IMR-90 (cell line): ENCODE results near the gene NEK9. TPM values are rescaled to one million over a fixed set of nuclear protein-coding genes. Genes with fewer than 3 reads are reported as not detected.

ENCODE experiments used
- ATAC-seq: fragments of 200-7000 bp; cut with Tn5 transposase; 2 replicates; pipeline ENCODE4 v1.9.1; 2020; ENCODE audit warnings: low read depth, mild to moderate bottlenecking, moderate library complexity
- BruUV-seq: library from RNA; stranded (reverse); fragments of 400-500 nt; replicated peaks from 2 replicates; lab custom pipeline; 2021; lab: Mats Ljungman, UMichigan
- CTCF ChIA-PET: fragments of 300-600 bp; formaldehyde crosslinking; extraction: SDS; loops from one replicate; lab custom pipeline; 2021; ENCODE audit warnings: antibody characterized with exemption; lab: Yijun Ruan, JAX
- POLR2A ChIA-PET: fragments of 300-600 bp; sonication (Branson Sonifier 250); formaldehyde crosslinking; loops from one replicate; lab custom pipeline; 2022; ENCODE audit warnings: antibody characterized with exemption; ENCODE audit not compliant: unreplicated experiment; lab: Charles Lee
- DNase-seq: peaks from one replicate; pipeline ENCODE4 v3.0.0; 2013
- H2AFZ ChIP-seq: replicated peaks from 2 replicates; pipeline ENCODE3; 2013; ENCODE audit warnings: low read length, mild to moderate bottlenecking; ENCODE audit not compliant: poor library complexity
- H2AK5ac ChIP-seq: 2 replicates; pipeline ENCODE4 v1.6.1; 2013; ENCODE audit warnings: low read depth, low read length, inconsistent platforms
- H2AK9ac ChIP-seq: replicated peaks from 2 replicates; pipeline ENCODE3; 2013; ENCODE audit warnings: mild to moderate bottlenecking, low read depth, low read length, moderate library complexity; ENCODE audit not compliant: poor library complexity
- H2BK120ac ChIP-seq: 2 replicates; pipeline ENCODE4 v1.6.1; 2013; ENCODE audit warnings: low read depth, low read length, inconsistent platforms
- H2BK15ac ChIP-seq: 3 replicates; pipeline ENCODE4 v1.6.1; 2013; ENCODE audit warnings: low read depth, low read length, inconsistent platforms
- H2BK20ac ChIP-seq: 2 replicates; pipeline ENCODE4 v1.6.1; 2013; ENCODE audit warnings: low read depth, mild to moderate bottlenecking, inconsistent platforms, low read length, moderate library complexity
- H2BK5ac ChIP-seq: 2 replicates; pipeline ENCODE4 v1.6.1; 2013; ENCODE audit warnings: mild to moderate bottlenecking, low read depth, low read length, inconsistent platforms; ENCODE audit not compliant: poor library complexity, severe bottlenecking
- H3K14ac ChIP-seq: replicated peaks from 2 replicates; pipeline ENCODE4 v1.6.1; 2013; ENCODE audit warnings: low read depth, low read length, inconsistent platforms
- H3K18ac ChIP-seq: 2 replicates; pipeline ENCODE4 v1.6.1; 2013; ENCODE audit warnings: low read depth, low read length, control low read depth
- H3K23ac ChIP-seq: 2 replicates; pipeline ENCODE4 v1.6.1; 2013; ENCODE audit warnings: low read depth, low read length, inconsistent platforms
- H3K27ac ChIP-seq: 2 replicates; pipeline ENCODE4 v1.5.1; 2013; ENCODE audit warnings: mild to moderate bottlenecking, control low read depth, low read length; ENCODE audit not compliant: insufficient read depth
- H3K27me3 ChIP-seq: 2 replicates; pipeline ENCODE4 v1.6.1; 2013; ENCODE audit warnings: low read length; ENCODE audit not compliant: control insufficient read depth, insufficient read depth
- H3K36me3 ChIP-seq: 2 replicates; pipeline ENCODE4 v1.6.1; 2013; ENCODE audit warnings: low read length, mixed read lengths; ENCODE audit not compliant: control insufficient read depth, insufficient read depth
- H3K4ac ChIP-seq: 2 replicates; pipeline ENCODE4 v1.6.1; 2013; ENCODE audit warnings: low read depth, low read length, inconsistent platforms
- H3K4me1 ChIP-seq: 2 replicates; pipeline ENCODE4 v1.6.1; 2013; ENCODE audit warnings: low read length, mixed read lengths; ENCODE audit not compliant: control insufficient read depth, insufficient read depth
- H3K4me2 ChIP-seq: 2 replicates; pipeline ENCODE4 v1.6.1; 2013; ENCODE audit warnings: low read depth, mild to moderate bottlenecking, control low read depth, low read length, moderate library complexity
- H3K4me3 ChIP-seq: 2 replicates; pipeline ENCODE4 v1.5.1; 2013; ENCODE audit warnings: low read depth, mild to moderate bottlenecking, control low read depth, low read length, moderate library complexity; ENCODE audit not compliant: insufficient read depth
- H3K56ac ChIP-seq: 2 replicates; pipeline ENCODE4 v1.6.1; 2013; ENCODE audit warnings: low read length, inconsistent platforms; ENCODE audit not compliant: insufficient read depth; ENCODE audit errors: extremely low read depth
- H3K79me1 ChIP-seq, 2 experiments: 2 replicates each; pipeline ENCODE4 v1.6.1; 2013; ENCODE audit warnings: low read length in 2 of 2, inconsistent platforms in 1 of 2, low read depth in 1 of 2
- H3K9ac ChIP-seq: 2 replicates; pipeline ENCODE4 v1.6.1; 2013; ENCODE audit warnings: low read depth, low read length, control low read depth
- H3K9me1 ChIP-seq: 2 replicates; pipeline ENCODE4 v1.6.1; 2013; ENCODE audit warnings: low read length, inconsistent platforms; ENCODE audit not compliant: insufficient read depth
- H3K9me3 ChIP-seq: 2 replicates; pipeline ENCODE4 v1.6.1; 2013; ENCODE audit warnings: low read length; ENCODE audit not compliant: control insufficient read depth, insufficient read depth
- H4K20me1 ChIP-seq: 2 replicates; pipeline ENCODE4 v1.6.1; 2013; ENCODE audit warnings: low read length, inconsistent platforms; ENCODE audit not compliant: insufficient read depth
- H4K5ac ChIP-seq: 2 replicates; pipeline ENCODE4 v1.6.1; 2013; ENCODE audit warnings: mild to moderate bottlenecking, low read depth, low read length, control low read depth
- H4K8ac ChIP-seq, 2 experiments: 2 replicates each; pipeline ENCODE4 v1.6.1; 2013; ENCODE audit warnings: low read depth in 2 of 2, low read length in 2 of 2, control low read depth in 1 of 2, inconsistent platforms in 1 of 2
- H4K91ac ChIP-seq: 2 replicates; pipeline ENCODE4 v1.6.1; 2013; ENCODE audit warnings: low read depth, low read length, inconsistent platforms; ENCODE audit not compliant: insufficient read depth
- BHLHE40 ChIP-seq: fragments of 150-350 bp; IDR thresholded peaks from 2 replicates; pipeline ENCODE4 v1.6.1; 2016; ENCODE audit warnings: mild to moderate bottlenecking, low read depth, low read length
- CEBPB ChIP-seq: IDR thresholded peaks from 2 replicates; pipeline ENCODE4 v1.6.1; 2012; ENCODE audit warnings: low read depth, low read length, improper control_type of control experiment
- CHD1 ChIP-seq: IDR thresholded peaks from 2 replicates; pipeline ENCODE4 v1.6.1; 2012; ENCODE audit warnings: low read depth, low read length, improper control_type of control experiment
- CTCF ChIP-seq: conservative IDR thresholded peaks from 2 replicates; pipeline ENCODE4 v1.5.1; 2012; ENCODE audit warnings: mild to moderate bottlenecking, low read depth, low read length, improper control_type of control experiment
- ELK1 ChIP-seq: fragments of 150-350 bp; IDR thresholded peaks from 2 replicates; pipeline ENCODE4 v1.6.1; 2016; ENCODE audit warnings: low read depth, mild to moderate bottlenecking, low read length, moderate library complexity, borderline replicate concordance
- FOS ChIP-seq: fragments of 150-350 bp; IDR thresholded peaks from 2 replicates; pipeline ENCODE4 v1.6.1; 2016; ENCODE audit warnings: low read depth, low read length
- MAFK ChIP-seq: IDR thresholded peaks from 2 replicates; pipeline ENCODE4 v1.6.1; 2012; ENCODE audit warnings: low read depth, low read length, improper control_type of control experiment
- MAZ ChIP-seq: IDR thresholded peaks from 2 replicates; pipeline ENCODE4 v1.6.1; 2012; ENCODE audit warnings: low read depth, mild to moderate bottlenecking, low read length, improper control_type of control experiment, moderate library complexity, borderline replicate concordance
- MXI1 ChIP-seq: IDR thresholded peaks from 2 replicates; pipeline ENCODE4 v1.6.1; 2012; ENCODE audit warnings: low read depth, mild to moderate bottlenecking, low read length, moderate library complexity, borderline replicate concordance
- NFE2L2 ChIP-seq: fragments of 150-350 bp; IDR thresholded peaks from 2 replicates; pipeline ENCODE4 v1.6.1; 2016; ENCODE audit warnings: low read depth, mild to moderate bottlenecking, low read length
- POLR2A ChIP-seq: IDR thresholded peaks from 2 replicates; pipeline ENCODE4 v1.6.1; 2012; ENCODE audit warnings: mild to moderate bottlenecking, low read depth, low read length
- RAD21 ChIP-seq: IDR thresholded peaks from 2 replicates; pipeline ENCODE4 v1.6.1; 2012; ENCODE audit warnings: low read length, improper control_type of control experiment
- RCOR1 ChIP-seq: IDR thresholded peaks from 2 replicates; pipeline ENCODE4 v1.6.1; 2012; ENCODE audit warnings: mild to moderate bottlenecking, low read length, improper control_type of control experiment; ENCODE audit not compliant: insufficient replicate concordance
- RFX5 ChIP-seq: IDR thresholded peaks from 2 replicates; pipeline ENCODE4 v1.8.0; 2012; ENCODE audit warnings: low read depth, mild to moderate bottlenecking, low read length, moderate library complexity
- SMC3 ChIP-seq: fragments of 150-350 bp; IDR thresholded peaks from 2 replicates; pipeline ENCODE4 v1.6.1; 2016; ENCODE audit warnings: low read depth, mild to moderate bottlenecking, antibody characterized with exemption, low read length, moderate library complexity
- USF2 ChIP-seq: fragments of 150-350 bp; IDR thresholded peaks from 2 replicates; pipeline ENCODE4 v1.6.1; 2017; ENCODE audit warnings: mild to moderate bottlenecking, antibody characterized with exemption, low read length, low read depth
- WGBS, 2 experiments: methylation state at CpG; one replicate each; pipeline versions ENCODE4 v1.1.5 to v1.1.7; 2013; ENCODE audit warnings: missing lambda C conversion rate in 2 of 2; ENCODE audit not compliant: insufficient read length in 1 of 2; ENCODE audit errors: extremely low coverage in 2 of 2; 5-methylcytosine and 5-hydroxymethylcytosine counted together
- dilution Hi-C: fragments of 300-500 bp; cut with HindIII; formaldehyde crosslinking; loops from one replicate; pipeline ENCODE4 v1.14.3; 2018; ENCODE audit warnings: low sequenced_read_pairs; ENCODE audit not compliant: unreplicated experiment
- in situ Hi-C: fragments of 300-500 bp; cut with MboI; formaldehyde crosslinking; loops from 3 replicates; pipeline ENCODE4 v1.14.3; 2019; ENCODE audit warnings: low sequenced_read_pairs, inconsistent platforms, mixed read lengths
- intact Hi-C: fragments of 100-400 bp; cut with micrococcal nuclease; formaldehyde crosslinking; loops from 2 replicates; pipeline ENCODE4 v1.10.0; 2022
- polyA plus RNA-seq, 3 experiments: library from polyadenylated mRNA; depleted of rRNA; stranded (reverse); fragments of >200 nt; gene quantifications; 2 replicates each; pipeline ENCODE4 v1.2.3, GENCODE V29; 2012; ENCODE audit warnings: low replicate concordance in 1 of 3
- total RNA-seq: library from RNA; depleted of rRNA; stranded (reverse); fragments of >200 nt; gene quantifications from 2 replicates; pipeline ENCODE4 v1.2.3, GENCODE V29; 2012

The NEK9 gene
- total and polyA plus RNA-seq, 2 of the 4 experiments (the other 2 are of a cell fraction): 22.9 to 23.2 TPM

- no peak overlapping the region for H3K23ac ChIP-seq
- no peak overlapping the region for H3K14ac ChIP-seq
- H2BK15ac ChIP-seq: no peak overlapping the region
- H3K79me1 ChIP-seq: peaks cover 11 to 84% of the 10 kb centered on the region in 2 experiments
- H3K18ac ChIP-seq: no peak overlapping the region
- ChIA-PET POLR2A (no interaction called here), CTCF (interaction anchor here (0.7 to 0.8 kb wide), 2 partner anchors 49 to 133 kb away, joined by 3 read pairs; no protein-coding TSS in a partner anchor)
- H2AK5ac ChIP-seq: no peak overlapping the region
- no peak overlapping the region for H3K27ac ChIP-seq
- WGBS, 2 experiments: no CpG with 5 or more reads among the region's 2 CpGs
- peaks cover 5% of the 10 kb centered on the region for H3K9me1 ChIP-seq
- peaks cover 77% of the 10 kb centered on the region for H4K20me1 ChIP-seq
- H3K27me3 ChIP-seq: no peaks in the 10 kb centered on the region
- TF ChIP-seq RCOR1 (no peak), RFX5 (no peak), POLR2A (no peak), CTCF (no peak), USF2 (no peak), CEBPB (no peak), MAFK (no peak), MXI1 (no peak), FOS (no peak), NFE2L2 (no peak), RAD21 (no peak), CHD1 (no peak), BHLHE40 (no peak), SMC3 (no peak), MAZ (no peak), ELK1 (no peak)
- no peak overlapping the region for H3K4me3 ChIP-seq
- H4K5ac ChIP-seq: no peak overlapping the region
- H2BK120ac ChIP-seq: no peak overlapping the region
- H3K9me3 ChIP-seq: no peaks in the 10 kb centered on the region
- no peak overlapping the region for H2BK5ac ChIP-seq
- no peaks in the 10 kb centered on the region for H3K36me3 ChIP-seq
- in situ Hi-C loops: no loop called here
- no peak overlapping the region for H2AK9ac ChIP-seq
- no peak overlapping the region for H3K4ac ChIP-seq
- no peak for ATAC-seq
- no peak for DNase-seq
- H2AFZ ChIP-seq: no peak overlapping the region
- H4K8ac ChIP-seq: no peak overlapping the region
- dilution Hi-C loops: no loop called here
- no TSS peak for BruUV-seq
- H3K4me1 ChIP-seq: peaks cover 2% of the 10 kb centered on the region
- H4K91ac ChIP-seq: no peak overlapping the region
- H3K4me2 ChIP-seq: no peak overlapping the region
- H3K9ac ChIP-seq: no peak overlapping the region
- no peak overlapping the region for H3K56ac ChIP-seq
- intact Hi-C loops: no loop called here
- H2BK20ac ChIP-seq: no peak overlapping the region
Observed at GRCh38 chr14:75163677-75164076, 36.8 kb upstream of the NEK9 start.
